Pulmonary artery endothelial cell (primary cell): ENCODE data around the gene OR2T12. TPM values are rescaled to one million over a fixed set of nuclear protein-coding genes. Genes with fewer than 3 reads are reported as not detected.
"Not testable (repeated sequence)": the region's sequence is repeated elsewhere in the genome, so short reads cannot be mapped to it uniquely, and the experiment has no call there.

Experiments used
- DNase-seq: peaks from one replicate; pipeline ENCODE4 v3.0.0-alpha.2; 2011; ENCODE audit warnings: low read depth, low spot score
- total RNA-seq: library from RNA; depleted of rRNA; stranded (reverse); fragments of >200 nt; gene quantifications from 2 replicates; pipeline ENCODE4 v1.2.3, GENCODE V29; 2014

OR2T12 gene, protein sequence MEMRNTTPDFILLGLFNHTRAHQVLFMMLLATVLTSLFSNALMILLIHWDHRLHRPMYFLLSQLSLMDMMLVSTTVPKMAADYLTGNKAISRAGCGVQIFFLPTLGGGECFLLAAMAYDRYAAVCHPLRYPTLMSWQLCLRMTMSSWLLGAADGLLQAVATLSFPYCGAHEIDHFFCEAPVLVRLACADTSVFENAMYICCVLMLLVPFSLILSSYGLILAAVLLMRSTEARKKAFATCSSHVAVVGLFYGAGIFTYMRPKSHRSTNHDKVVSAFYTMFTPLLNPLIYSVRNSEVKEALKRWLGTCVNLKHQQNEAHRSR
- total RNA-seq = not detected in 2 replicates

- DNase-seq = no peak
Observed at GRCh38 chr1:248303324-248303723, at the start of gene OR2T12. TSS of gene OR2T12 (minus strand) at chr1:248303424. CDS start at chr1:248295578, 7,846 bp downstream.

DNA sequence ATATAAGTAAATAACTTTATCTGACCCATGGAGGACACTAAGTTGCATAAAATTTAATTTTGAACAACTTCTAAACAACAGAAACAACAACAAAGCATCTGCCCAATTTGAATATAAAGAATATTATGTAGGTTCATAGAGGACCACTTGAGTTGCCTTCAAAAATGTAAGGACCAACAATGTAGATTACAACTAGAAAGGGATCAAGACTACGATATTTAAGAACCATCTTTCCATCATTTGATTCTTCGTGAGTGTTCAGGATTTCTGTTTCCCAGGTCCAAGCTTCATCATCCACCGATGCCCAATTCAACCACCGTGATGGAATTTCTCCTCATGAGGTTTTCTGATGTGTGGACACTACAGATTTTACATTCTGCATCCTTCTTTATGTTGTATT, 45.3 kb upstream of the OR2T12 start, which contains the start of gene OR14C36:
TSS of gene OR14C36 (plus strand) at position 301 of the 400 bp plus-strand sequence. CDS start at position 301, 0 bp downstream.
- no peak for DNase-seq

- no peak for DNase-seq
Observed at GRCh38 chr1:248343451-248343850, 40.2 kb upstream of the OR2T12 start.

DNA sequence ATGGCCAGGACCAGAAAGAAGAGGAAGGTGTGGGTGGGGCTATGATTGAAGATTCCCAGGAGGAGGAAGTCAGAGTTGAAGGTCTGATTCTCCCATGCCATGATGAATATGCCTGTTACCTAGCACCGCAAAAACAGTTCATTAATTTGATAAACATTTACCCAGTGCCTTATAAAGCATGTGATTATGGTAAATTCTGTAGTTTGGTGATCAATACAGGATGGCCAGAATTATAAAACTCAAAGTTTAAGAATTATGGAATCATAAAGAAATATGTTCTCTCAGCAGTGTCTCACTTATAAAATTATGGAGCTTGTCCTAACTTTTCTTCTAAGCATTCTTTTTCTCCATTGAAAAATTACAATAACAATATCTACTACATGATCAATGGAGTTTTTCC, 21.2 kb upstream of the OR2T12 start, which contains the start of gene OR2M7:
TSS of gene OR2M7 (minus strand) at position 101 of the 400 bp plus-strand sequence. CDS start at position 101, 0 bp downstream.
- DNase-seq = no peak

DNA sequence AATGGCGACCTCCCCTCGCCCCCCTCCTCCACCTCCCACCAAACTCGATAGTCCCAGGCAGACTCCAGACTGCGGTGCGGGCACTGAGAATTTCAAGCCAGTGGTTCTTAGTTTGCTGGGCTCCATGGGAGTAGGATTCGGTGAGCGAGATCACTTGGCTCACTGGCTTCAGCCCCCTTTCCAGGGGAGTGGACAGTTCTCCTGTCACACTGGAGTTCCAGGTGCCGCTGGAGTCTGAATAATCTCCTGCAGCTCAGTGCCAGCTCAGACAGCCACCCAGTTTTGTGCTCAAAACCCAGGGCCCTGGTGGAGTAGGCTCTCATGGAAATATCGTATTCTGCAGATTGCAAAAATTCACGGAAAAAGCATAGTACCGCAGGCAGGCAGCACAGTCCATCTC, 13.6 kb upstream of the OR2T12 start:
- DNase-seq = no peak

GRCh38 chr1:248306740-248307139, 3.5 kb upstream of the OR2T12 start:
- not testable (repeated sequence) for DNase-seq

GRCh38 chr1:248306103-248306502, 2.9 kb upstream of the OR2T12 start:
- DNase-seq = no peak

GRCh38 chr1:248305672-248306071, 2.4 kb upstream of the OR2T12 start:
- DNase-seq = not testable (repeated sequence)

DNA sequence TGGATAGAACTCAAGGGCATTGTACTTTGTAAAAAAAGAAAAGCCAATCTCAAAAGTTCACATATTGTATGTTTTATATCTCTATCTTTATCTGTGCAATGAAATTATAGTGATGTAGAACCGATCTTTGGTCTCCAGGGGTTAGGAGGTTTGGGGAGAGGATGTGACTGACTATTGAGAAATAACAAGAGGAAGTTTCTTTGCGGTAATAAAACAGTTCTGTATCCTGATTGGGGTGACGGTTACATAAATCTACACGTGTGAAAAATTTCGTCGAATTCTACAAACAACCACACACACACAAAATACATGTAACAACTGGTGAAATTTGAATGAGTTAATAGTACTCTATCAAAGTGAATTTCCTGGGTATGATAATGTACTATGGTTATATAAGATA, 14.8 kb downstream of the OR2T12 start:
- no peak for DNase-seq

- DNase-seq = no peak
Observed at GRCh38 chr1:248277876-248278275, 25.3 kb downstream of the OR2T12 start, which contains the start of gene OR2T33. TSS of gene OR2T33 (minus strand) at chr1:248277976. CDS start at chr1:248273814, 4,162 bp downstream.

DNA sequence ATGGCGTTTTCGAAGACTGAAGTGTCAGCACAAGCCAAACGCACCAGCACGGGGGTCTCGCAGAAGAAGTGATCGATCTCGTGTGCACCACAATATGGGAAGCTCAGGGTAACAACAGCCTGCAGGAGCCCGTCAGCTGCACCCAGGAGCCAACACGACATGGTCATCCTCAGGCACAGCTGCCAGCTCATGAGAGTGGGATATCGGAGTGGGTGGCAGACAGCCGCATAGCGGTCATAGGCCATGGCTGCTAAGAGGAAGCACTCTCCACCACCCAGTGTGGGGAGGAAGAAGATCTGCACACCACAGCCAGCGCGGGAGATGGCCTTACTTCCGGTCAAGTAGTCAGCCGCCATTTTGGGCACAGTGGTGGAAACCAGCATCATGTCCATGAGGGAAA, 30.0 kb downstream of the OR2T12 start:
- DNase-seq = not testable (repeated sequence)

- DNase-seq = no peak
Observed at GRCh38 chr1:248268178-248268577, 35.0 kb downstream of the OR2T12 start.

GRCh38 chr1:248259309-248259708, 43.9 kb downstream of the OR2T12 start:
- DNase-seq = not testable (repeated sequence)

GRCh38 chr1:248243204-248243603, 60.0 kb downstream of the OR2T12 start:
- DNase-seq = no peak

Other genes with a start within 250 kb of the OR2T12 start
- gene OR2L13, start 208.2 kb downstream of the OR2T12 start, total RNA-seq = not detected in 2 replicates
- gene OR2M5, start 158.3 kb downstream of the OR2T12 start, total RNA-seq = not detected in 2 replicates
- gene OR2M2, start 128.6 kb downstream of the OR2T12 start, total RNA-seq = not detected in 2 replicates
- not detected in 2 replicates for gene OR2M3, start 106.2 kb downstream of the OR2T12 start, total RNA-seq
- gene OR2M4, start 72.0 kb downstream of the OR2T12 start, total RNA-seq = not detected in 2 replicates
- gene OR2T33, start 25.4 kb downstream of the OR2T12 start, total RNA-seq = not detected in 2 replicates
- not detected in 2 replicates for gene OR2M7, start 21.1 kb upstream of the OR2T12 start, total RNA-seq
- gene OR14C36, start 45.4 kb upstream of the OR2T12 start, total RNA-seq = not detected in 2 replicates
- not detected in 2 replicates for gene OR2T4, start 58.2 kb upstream of the OR2T12 start, total RNA-seq
- gene OR2T6, start 72.3 kb upstream of the OR2T12 start, total RNA-seq = not detected in 2 replicates
- gene OR2T1, start 99.6 kb upstream of the OR2T12 start, total RNA-seq = not detected in 2 replicates
- gene OR2T2, start 142.2 kb upstream of the OR2T12 start, total RNA-seq = not detected in 2 replicates
- not detected in 2 replicates for gene OR2T3, start 169.9 kb upstream of the OR2T12 start, total RNA-seq
- not detected in 2 replicates for gene OR2T5, start 185.2 kb upstream of the OR2T12 start, total RNA-seq
- not detected in 2 replicates for gene OR2G6, start 204.6 kb upstream of the OR2T12 start, total RNA-seq